Breast epithelium (tissue), 3 donors: ENCODE measurements around the gene ARPP21.

Source experiments
- CTCF ChIP-seq, 3 donors: fragments of 450-650 bp; IDR thresholded peaks; one replicate each; pipeline ENCODE4 v1.5.1; 2016 to 2017; ENCODE audit warnings: antibody characterized with exemption in 3 of 3, mild to moderate bottlenecking in 3 of 3, moderate library complexity in 3 of 3
- POLR2A ChIP-seq: fragments of 450-650 bp; IDR thresholded peaks from one replicate; pipeline ENCODE4 v1.6.1; 2016; ENCODE audit warnings: antibody characterized with exemption, mild to moderate bottlenecking, moderate library complexity
- POLR2AphosphoS5 ChIP-seq, 3 donors: sonication (generic); formaldehyde crosslinking; IDR thresholded peaks; one replicate each; pipeline ENCODE4 v1.6.1; 2017; ENCODE audit warnings: antibody characterized with exemption in 3 of 3

DNA sequence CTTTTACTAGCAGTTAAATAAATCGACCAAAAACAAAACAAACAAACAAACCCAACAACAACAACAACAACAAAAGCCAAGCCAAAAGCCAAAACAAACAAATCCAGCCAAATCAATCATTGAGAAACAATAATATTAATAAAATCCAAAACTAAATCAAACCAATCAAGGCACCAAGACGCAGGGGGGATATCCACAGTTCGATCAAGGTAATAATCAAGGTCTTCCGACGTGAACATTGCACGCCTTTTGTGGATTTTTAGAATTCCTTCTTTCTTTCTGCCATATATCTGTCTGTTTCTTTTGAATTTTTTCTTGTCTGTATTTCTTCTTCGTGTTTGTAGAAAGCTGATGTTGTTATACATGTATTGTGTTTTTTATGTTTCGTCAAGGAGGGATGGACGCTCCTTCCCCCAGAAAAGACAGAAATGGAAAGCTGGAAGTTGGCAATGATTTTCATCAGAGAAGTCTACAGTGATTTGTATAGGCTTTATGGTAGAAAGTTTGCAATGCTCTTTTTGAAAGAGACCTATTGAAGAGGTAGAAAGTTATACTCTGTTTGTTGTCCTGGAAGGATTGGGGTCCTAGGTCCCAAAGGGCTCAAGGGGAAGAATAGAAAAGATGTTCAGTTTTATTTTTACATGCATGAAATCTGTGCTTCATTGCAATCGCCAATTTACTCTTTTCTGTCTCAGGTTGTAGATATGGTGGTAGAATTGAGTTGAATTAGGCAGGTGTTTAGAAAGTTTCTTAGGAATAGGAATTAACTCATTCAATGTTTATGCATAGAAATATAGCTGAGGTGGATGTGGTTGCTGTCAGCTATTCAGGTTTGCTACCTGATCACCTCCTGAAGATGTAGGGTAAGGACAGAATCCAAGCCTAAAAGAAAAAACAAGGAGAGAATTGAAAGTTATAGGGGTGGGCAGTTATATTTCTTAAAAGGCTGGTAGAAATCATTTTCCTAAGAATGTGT lies 1.2 kb downstream of the ARPP21 start:
- TF ChIP-seq CTCF (IDR thresholded peaks at IDR 0.05) (no peak), POLR2A (no peak), POLR2AphosphoS5 (IDR thresholded peaks at IDR 0.05) (no peak)
